Stimulated activated naive B cell treated with anti-CD40 and anti-IgM and Interleukin-4, amounts not matched to agents 10 μg/mL and 1 μg/mL and 100 μg/mL, for 72 hours (primary cell): ENCODE data around the gene COBL.

Experiments
- ATAC-seq, 2 donors: fragments of 150-1000 bp; cut with Tn5 transposase; replicated peaks; 2 replicates each; pipeline ENCODE4 v1.10.0; 2021; ENCODE audit warnings: moderate library complexity in 1 of 2
- DNase-seq: peaks from one replicate; pipeline ENCODE4 v3.0.0; 2021
- H3K27ac Mint-ChIP-seq: one replicate; pipeline ENCODE4 v1.8.0; 2022; ENCODE audit warnings: mild to moderate bottlenecking, mixed read lengths
- H3K27me3 Mint-ChIP-seq, 2 donors: one replicate each; pipeline ENCODE4 v1.8.0; 2022; ENCODE audit warnings: mixed read lengths in 2 of 2
- H3K36me3 Mint-ChIP-seq, 2 donors: one replicate each; pipeline ENCODE4 v1.8.0; 2022; ENCODE audit warnings: mixed read lengths in 2 of 2, mild to moderate bottlenecking in 1 of 2
- H3K4me1 Mint-ChIP-seq, 2 donors: one replicate each; pipeline ENCODE4 v1.8.0; 2022; ENCODE audit warnings: mixed read lengths in 2 of 2, mild to moderate bottlenecking in 1 of 2
- H3K4me3 Mint-ChIP-seq, 2 donors: one replicate each; pipeline ENCODE4 v1.8.0; 2022; ENCODE audit warnings: mild to moderate bottlenecking in 2 of 2, mixed read lengths in 2 of 2, moderate library complexity in 1 of 2
- H3K9me3 Mint-ChIP-seq, 2 donors: one replicate each; pipeline ENCODE4 v1.8.0; 2022; ENCODE audit warnings: mixed read lengths in 2 of 2, mild to moderate bottlenecking in 1 of 2

Gene COBL

GRCh38 chr7:51189777-51190176, 126.8 kb downstream of the COBL start:
- H3K4me1 Mint-ChIP-seq = no peaks in the 10 kb centered on the region
- H3K4me3 Mint-ChIP-seq = no peak overlapping the region
- H3K9me3 Mint-ChIP-seq = no peaks in the 10 kb centered on the region
- DNase-seq (no peak), ATAC-seq (no peak)
- H3K27me3 Mint-ChIP-seq = no peaks in the 10 kb centered on the region
- H3K27ac Mint-ChIP-seq = no peak overlapping the region
- H3K36me3 Mint-ChIP-seq = no peaks in the 10 kb centered on the region

- H3K27me3 Mint-ChIP-seq = no peaks in the 10 kb centered on the region
- no peak overlapping the region for H3K4me3 Mint-ChIP-seq
- no peaks in the 10 kb centered on the region for H3K4me1 Mint-ChIP-seq
- DNase-seq (no peak), ATAC-seq (no peak)
- no peak overlapping the region for H3K27ac Mint-ChIP-seq
- H3K9me3 Mint-ChIP-seq = no peaks in the 10 kb centered on the region
- no peaks in the 10 kb centered on the region for H3K36me3 Mint-ChIP-seq
These were observed 127.6 kb downstream of the COBL start for GRCh38 chr7:51188987-51189386.

- no peaks in the 10 kb centered on the region for H3K4me1 Mint-ChIP-seq
- DNase-seq (no peak), ATAC-seq (no peak)
- H3K27me3 Mint-ChIP-seq = peaks cover 0 to under 1% of the 10 kb centered on the region in 2 donors
- no peaks in the 10 kb centered on the region for H3K36me3 Mint-ChIP-seq
- H3K9me3 Mint-ChIP-seq = no peaks in the 10 kb centered on the region
- H3K4me3 Mint-ChIP-seq = no peak overlapping the region
- H3K27ac Mint-ChIP-seq = no peak overlapping the region
These were observed 128.7 kb downstream of the COBL start for GRCh38 chr7:51187941-51188340.

GRCh38 chr7:51186531-51186930, 130.1 kb downstream of the COBL start:
- DNase-seq (no peak), ATAC-seq (no peak)
- no peak overlapping the region for H3K27ac Mint-ChIP-seq
- peaks cover 0 to 15% of the 10 kb centered on the region in 2 donors for H3K27me3 Mint-ChIP-seq
- H3K9me3 Mint-ChIP-seq = no peaks in the 10 kb centered on the region
- H3K4me3 Mint-ChIP-seq = no peak overlapping the region
- H3K36me3 Mint-ChIP-seq = no peaks in the 10 kb centered on the region
- H3K4me1 Mint-ChIP-seq = no peaks in the 10 kb centered on the region

GRCh38 chr7:51182636-51183166, 133.9 kb downstream of the COBL start:
- Mint-ChIP-seq H3K4me1 (no peaks in the 10 kb centered on the region), H3K4me3 (no peak overlapping the region), H3K27me3 (peaks cover 0 to 20% of the 10 kb centered on the region in 2 donors), H3K36me3 (no peaks in the 10 kb centered on the region), H3K9me3 (no peaks in the 10 kb centered on the region), H3K27ac (no peak overlapping the region)
- DNase-seq (no peak), ATAC-seq (no peak)

- Mint-ChIP-seq H3K27ac (no peak overlapping the region), H3K4me3 (no peak overlapping the region), H3K36me3 (no peaks in the 10 kb centered on the region), H3K27me3 (peaks cover 6 to 20% of the 10 kb centered on the region in 2 donors), H3K4me1 (no peaks in the 10 kb centered on the region), H3K9me3 (no peaks in the 10 kb centered on the region)
- ATAC-seq (no peak), DNase-seq (no peak)
These were observed 136.5 kb downstream of the COBL start for GRCh38 chr7:51180092-51180491.

- no peak overlapping the region for H3K4me3 Mint-ChIP-seq
These were observed 140.6 kb downstream of the COBL start for GRCh38 chr7:51175992-51176388.

GRCh38 chr7:51175316-51175991, 141.2 kb downstream of the COBL start:
- no peak overlapping the region for H3K4me3 Mint-ChIP-seq
- DNase-seq (no peak), ATAC-seq (no peak)
- no peaks in the 10 kb centered on the region for H3K4me1 Mint-ChIP-seq
- no peaks in the 10 kb centered on the region for H3K36me3 Mint-ChIP-seq
- no peaks in the 10 kb centered on the region for H3K9me3 Mint-ChIP-seq
- H3K27ac Mint-ChIP-seq = no peak overlapping the region
- peaks cover 0 to 18% of the 10 kb centered on the region in 2 donors for H3K27me3 Mint-ChIP-seq

More at GRCh38 chr7:51175992-51176388, 140.6 kb downstream of the COBL start:
- H3K27ac Mint-ChIP-seq = no peak overlapping the region
- peaks cover 0 to 18% of the 10 kb centered on the region in 2 donors for H3K27me3 Mint-ChIP-seq
- no peak for DNase-seq
- H3K9me3 Mint-ChIP-seq = no peaks in the 10 kb centered on the region
- no peaks in the 10 kb centered on the region for H3K36me3 Mint-ChIP-seq
- H3K4me1 Mint-ChIP-seq = no peaks in the 10 kb centered on the region
- ATAC-seq = no peak

- H3K9me3 Mint-ChIP-seq = no peaks in the 10 kb centered on the region
- no peak overlapping the region for H3K4me3 Mint-ChIP-seq
- H3K36me3 Mint-ChIP-seq = no peaks in the 10 kb centered on the region
- ATAC-seq (no peak), DNase-seq (no peak)
- H3K4me1 Mint-ChIP-seq = peaks cover 5% of the 10 kb centered on the region in 2 donors
- H3K27ac Mint-ChIP-seq = no peak overlapping the region
- peaks cover 14 to 15% of the 10 kb centered on the region in 2 donors for H3K27me3 Mint-ChIP-seq
These were observed 151.3 kb downstream of the COBL start for GRCh38 chr7:51165337-51165736.

- Mint-ChIP-seq H3K27ac (no peak overlapping the region), H3K4me3 (no peak overlapping the region), H3K9me3 (no peaks in the 10 kb centered on the region), H3K4me1 (peaks cover 11 to 14% of the 10 kb centered on the region in 2 donors), H3K27me3 (peaks cover 14 to 16% of the 10 kb centered on the region in 2 donors), H3K36me3 (no peaks in the 10 kb centered on the region)
- peak; percentile 43 for DNase-seq
- peak; percentile 96 for ATAC-seq
These were observed 153.8 kb downstream of the COBL start for GRCh38 chr7:51162724-51163329.

GRCh38 chr7:51161937-51162336, 154.7 kb downstream of the COBL start:
- H3K27ac Mint-ChIP-seq = no peak overlapping the region
- H3K9me3 Mint-ChIP-seq = no peaks in the 10 kb centered on the region
- ATAC-seq (no peak), DNase-seq (no peak)
- peaks cover 14 to 16% of the 10 kb centered on the region in 2 donors for H3K27me3 Mint-ChIP-seq
- H3K4me1 Mint-ChIP-seq = peaks cover 13 to 20% of the 10 kb centered on the region in 2 donors
- no peaks in the 10 kb centered on the region for H3K36me3 Mint-ChIP-seq
- H3K4me3 Mint-ChIP-seq = no peak overlapping the region

- peaks cover 19 to 28% of the 10 kb centered on the region in 2 donors for H3K4me1 Mint-ChIP-seq
- peak; percentile 42 for DNase-seq
- H3K4me3 Mint-ChIP-seq = no peak overlapping the region
- H3K27me3 Mint-ChIP-seq = peaks cover 14 to 16% of the 10 kb centered on the region in 2 donors
- ATAC-seq = peak; percentile 38 to 53
- H3K36me3 Mint-ChIP-seq = no peaks in the 10 kb centered on the region
- H3K27ac Mint-ChIP-seq = no peak overlapping the region
- H3K9me3 Mint-ChIP-seq = no peaks in the 10 kb centered on the region
These were observed 155.5 kb downstream of the COBL start for GRCh38 chr7:51160990-51161615.

- Mint-ChIP-seq H3K27me3 (peaks cover 14 to 16% of the 10 kb centered on the region in 2 donors), H3K36me3 (no peaks in the 10 kb centered on the region), H3K27ac (no peak overlapping the region), H3K9me3 (no peaks in the 10 kb centered on the region), H3K4me3 (no peak overlapping the region), H3K4me1 (peaks cover 23 to 35% of the 10 kb centered on the region in 2 donors)
- no peak for ATAC-seq
- DNase-seq = no peak
These were observed 156.2 kb downstream of the COBL start for GRCh38 chr7:51160411-51160810.

- Mint-ChIP-seq H3K4me3 (no peak overlapping the region), H3K36me3 (no peaks in the 10 kb centered on the region), H3K4me1 (peaks cover 23 to 35% of the 10 kb centered on the region in 2 donors), H3K27me3 (peaks cover 6 to 16% of the 10 kb centered on the region in 2 donors), H3K9me3 (no peaks in the 10 kb centered on the region), H3K27ac (no peak overlapping the region)
- DNase-seq = no peak
- no peak for ATAC-seq
These were observed 157.7 kb downstream of the COBL start for GRCh38 chr7:51158742-51159445.
